ENCODE results near the gene KIF1C. TPM values are rescaled to one million over a fixed set of nuclear protein-coding genes. Genes with fewer than 3 reads are reported as not detected.

Gene KIF1C
- total and polyA plus RNA-seq, 9 of the 15 experiments (the other 6 are each of a cell fraction or from before 2014, with no cell fraction given) = 0.38 to 68.4 (median 25.1) TPM

DNA sequence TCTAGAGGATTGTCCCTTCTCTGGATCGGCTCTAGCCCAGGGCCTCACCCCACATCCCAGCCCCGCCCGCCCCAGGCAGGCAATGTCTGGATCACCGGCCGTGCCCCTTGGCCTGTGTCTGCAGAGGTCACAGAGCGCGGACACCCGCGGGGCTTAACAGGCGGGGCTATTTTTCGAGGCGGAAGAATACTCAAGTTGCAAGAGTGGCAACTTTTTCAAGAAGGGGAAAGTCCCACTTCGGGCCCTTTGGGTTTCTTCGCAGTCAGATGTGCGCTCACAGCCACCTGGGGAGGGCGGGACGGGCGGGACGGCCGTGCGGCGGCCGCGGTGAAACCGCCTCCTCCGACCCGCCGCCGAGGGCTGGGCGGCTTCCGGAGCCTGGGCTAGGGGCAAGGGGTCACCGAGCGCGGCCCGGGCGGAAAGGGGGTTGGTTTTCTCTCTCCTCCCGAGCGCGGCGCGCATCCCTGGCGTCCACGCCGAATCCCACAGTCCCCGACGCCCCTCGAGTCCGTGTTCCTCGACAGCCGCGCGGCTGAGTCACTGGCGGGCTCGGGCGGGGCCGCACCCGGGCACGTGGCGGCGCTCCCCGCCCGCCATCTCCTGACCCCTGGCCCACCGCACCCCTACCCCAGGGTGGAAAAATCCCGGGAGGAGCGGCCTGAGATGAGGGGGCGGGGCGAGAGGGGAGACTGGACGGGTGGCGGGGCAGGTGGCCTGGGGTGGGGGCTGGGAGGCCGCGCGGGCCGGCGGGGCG lies 48.3 kb upstream of the KIF1C start (continued):
- peak; percentile 49 to 64; a peak in 1 of 4 replicates for TF ChIP-seq MAZ (CRISPR knock-in tag; conservative IDR thresholded peaks at IDR 0.05 in 1 of 2, IDR thresholded peaks at IDR 0.05 in 1 of 2)
- no peak for TF ChIP-seq ZNF121 (CRISPR knock-in tag; conservative IDR thresholded peaks at IDR 0.05)
- TF ChIP-seq LARP7 (IDR thresholded peaks at IDR 0.05) = no peak
- TF ChIP-seq BRF2 (IDR thresholded peaks at IDR 0.05; ENCODE audit: borderline replicate concordance, insufficient read depth, insufficient read length) = no peak
- no peak for TF ChIP-seq KAT8 (IDR thresholded peaks at IDR 0.05; ENCODE audit: low read depth)
- TF ChIP-seq ZC3H11A (IDR thresholded peaks at IDR 0.05; ENCODE audit: low read depth, low read length) = no peak
- no peak for TF ChIP-seq AFF4 (CRISPR knock-in tag; IDR thresholded peaks at IDR 0.05)
- TF ChIP-seq ARID4B (CRISPR knock-in tag; IDR thresholded peaks at IDR 0.05) = no peak
- no peak for TF ChIP-seq ZNF41 (CRISPR knock-in tag; conservative IDR thresholded peaks at IDR 0.05)
- TF ChIP-seq JUNB (CRISPR knock-in tag; conservative IDR thresholded peaks at IDR 0.05) = 0 out of 2 replicates have a peak, but pooled peaks have one; percentile 11
- no peak for TF ChIP-seq ZNF77 (CRISPR knock-in tag; IDR thresholded peaks at IDR 0.05)
- TF ChIP-seq, protein P1, sequence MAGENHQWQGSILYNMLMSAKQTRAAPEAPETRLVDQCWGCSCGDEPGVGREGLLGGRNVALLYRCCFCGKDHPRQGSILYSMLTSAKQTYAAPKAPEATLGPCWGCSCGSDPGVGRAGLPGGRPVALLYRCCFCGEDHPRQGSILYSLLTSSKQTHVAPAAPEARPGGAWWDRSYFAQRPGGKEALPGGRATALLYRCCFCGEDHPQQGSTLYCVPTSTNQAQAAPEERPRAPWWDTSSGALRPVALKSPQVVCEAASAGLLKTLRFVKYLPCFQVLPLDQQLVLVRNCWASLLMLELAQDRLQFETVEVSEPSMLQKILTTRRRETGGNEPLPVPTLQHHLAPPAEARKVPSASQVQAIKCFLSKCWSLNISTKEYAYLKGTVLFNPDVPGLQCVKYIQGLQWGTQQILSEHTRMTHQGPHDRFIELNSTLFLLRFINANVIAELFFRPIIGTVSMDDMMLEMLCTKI (IDR thresholded peaks at IDR 0.05; ENCODE audit: partially characterized antibody) = no peak
- peak; percentile 36 for TF ChIP-seq PRPF4 (IDR thresholded peaks at IDR 0.05; ENCODE audit: insufficient read depth, low read depth, low read length, poor library complexity, severe bottlenecking)

Data from K562 (cell line).